ENCODE data around the gene NFE2. TPM values are rescaled to one million over a fixed set of nuclear protein-coding genes. Genes with fewer than 3 reads are reported as not detected.
"Not testable (repeated sequence)": the region's sequence is repeated elsewhere in the genome, so short reads cannot be mapped to it uniquely, and the experiment has no call there.

Gene NFE2
- total and polyA plus RNA-seq, 3 experiments from 2014 or later = not detected

GRCh38 chr12:54337280-54337842 lies 36.5 kb upstream of the NFE2 start:
- no peak for DNase-seq
- Histone ChIP-seq H3K9me3 (ENCODE audit: low read length) (no peaks in the 10 kb centered on the region), H3K27ac (ENCODE audit: low read depth, low read length) (peak overlapping the region; percentile 28), H3K4me1 (ENCODE audit: insufficient read depth, low read length) (peaks cover 11% of the 10 kb centered on the region), H3K36me3 (ENCODE audit: insufficient read depth, low read length) (peaks cover 21% of the 10 kb centered on the region), H3K4me3 (ENCODE audit: low read length) (no peak overlapping the region), H3K27me3 (ENCODE audit: insufficient read depth, low read length, poor library complexity, severe bottlenecking) (no peaks in the 10 kb centered on the region)
- H3K27ac Mint-ChIP-seq = peak overlapping the region in 2 of 8 donors; percentile 5 to 53
- no peaks in the 10 kb centered on the region for H3K9me3 Mint-ChIP-seq
- ChIA-PET CTCF (interaction anchor here (0.9 to 6.5 kb wide), 7 partner anchors 9 to 86 kb away, joined by 3 to 48 read pairs (median 4); partner anchors contain the start of gene COPZ1), POLR2A (interaction anchor here (1.2 kb wide), 1 partner anchor 13 kb away, joined by 3 read pairs; no protein-coding TSS in a partner anchor)
- H3K4me1 Mint-ChIP-seq = peaks cover 20 to 52% (median 50%) of the 10 kb centered on the region in 3 donors
- H3K36me3 Mint-ChIP-seq = peaks cover 0 to 48% (median 9%) of the 10 kb centered on the region in 3 donors
- H3K27me3 Mint-ChIP-seq = no peaks in the 10 kb centered on the region
- no peak overlapping the region for H3K4me3 Mint-ChIP-seq

DNA sequence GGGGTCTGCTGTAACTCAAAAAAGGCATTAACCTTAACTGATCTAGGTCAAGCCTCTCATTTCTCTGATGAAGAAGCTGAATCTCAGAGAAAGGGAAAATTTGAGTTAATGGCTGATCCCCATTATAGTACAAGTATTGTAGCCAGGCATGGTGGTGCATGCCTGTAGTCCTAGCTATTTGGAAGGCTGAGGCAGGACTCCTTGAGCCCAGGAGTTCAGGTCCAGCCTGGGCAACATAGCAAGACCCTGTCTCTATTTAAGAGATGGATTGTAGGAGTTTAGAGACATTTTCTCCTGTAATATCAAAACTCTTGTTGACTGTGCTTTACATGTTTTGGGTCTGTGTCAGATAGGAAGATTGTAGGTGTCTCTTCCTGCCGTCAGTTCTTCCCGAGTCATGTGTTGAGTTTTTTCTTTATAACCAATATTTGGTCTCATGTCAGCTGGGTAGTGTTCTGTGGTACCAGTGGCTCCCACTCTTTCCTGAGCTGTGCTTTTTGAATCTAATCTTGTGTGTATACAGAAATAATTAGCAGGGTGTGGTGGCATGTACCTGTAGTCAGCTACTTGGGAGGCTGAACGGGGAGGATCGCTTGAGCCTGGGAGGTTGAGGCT lies 32.7 kb upstream of the NFE2 start:
- no peak overlapping the region for H3K4me3 Mint-ChIP-seq
- CTCF ChIA-PET = interaction anchor here (1.3 to 6.5 kb wide), 8 partner anchors 8 to 114 kb away, joined by 3 to 48 read pairs (median 4); partner anchors contain the start of gene COPZ1
- peaks cover 0 to 32% (median under 1%) of the 10 kb centered on the region in 3 donors for H3K36me3 Mint-ChIP-seq
- peak overlapping the region in 4 of 8 donors; percentile 3 to 70 (median 39) for H3K27ac Mint-ChIP-seq
- Histone ChIP-seq H3K27ac (ENCODE audit: low read depth, low read length) (no peak overlapping the region), H3K4me3 (ENCODE audit: low read length) (no peak overlapping the region), H3K4me1 (ENCODE audit: insufficient read depth, low read length) (peaks cover 46% of the 10 kb centered on the region), H3K27me3 (ENCODE audit: insufficient read depth, low read length, poor library complexity, severe bottlenecking) (no peaks in the 10 kb centered on the region), H3K36me3 (ENCODE audit: insufficient read depth, low read length) (no peaks in the 10 kb centered on the region), H3K9me3 (ENCODE audit: low read length) (no peaks in the 10 kb centered on the region)
- POLR2A ChIA-PET = no interaction called here
- no peaks in the 10 kb centered on the region for H3K27me3 Mint-ChIP-seq
- peaks cover 39 to 67% (median 58%) of the 10 kb centered on the region in 3 donors for H3K4me1 Mint-ChIP-seq
- no peak for DNase-seq
- H3K9me3 Mint-ChIP-seq = no peaks in the 10 kb centered on the region

DNA sequence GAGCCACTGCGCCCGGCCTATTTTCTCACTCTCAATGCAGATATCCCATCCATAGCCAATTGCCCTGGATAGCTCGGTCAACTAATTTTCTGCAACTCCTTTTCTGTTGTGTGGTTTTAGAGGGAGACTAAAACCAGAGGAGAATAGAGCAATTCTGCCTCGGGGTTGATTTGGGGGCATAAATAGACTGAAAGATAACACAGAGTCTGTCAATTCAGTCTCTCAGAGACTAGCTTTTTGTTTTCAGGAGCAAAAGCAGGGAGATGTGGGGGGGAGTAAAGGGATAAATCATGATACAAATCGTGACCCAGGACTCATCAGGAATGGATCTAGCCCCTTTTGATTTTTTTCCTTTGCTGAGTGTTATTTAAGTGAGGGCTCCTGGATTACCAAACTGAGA lies 30.6 kb upstream of the NFE2 start:
- POLR2A ChIA-PET = no interaction called here
- Histone ChIP-seq H3K27me3 (ENCODE audit: insufficient read depth, low read length, poor library complexity, severe bottlenecking) (no peaks in the 10 kb centered on the region), H3K4me3 (ENCODE audit: low read length) (no peak overlapping the region), H3K9me3 (ENCODE audit: low read length) (no peaks in the 10 kb centered on the region), H3K36me3 (ENCODE audit: insufficient read depth, low read length) (no peaks in the 10 kb centered on the region), H3K27ac (ENCODE audit: low read depth, low read length) (no peak overlapping the region), H3K4me1 (ENCODE audit: insufficient read depth, low read length) (peaks cover 52% of the 10 kb centered on the region)
- CTCF ChIA-PET = interaction anchor here (1.6 kb wide), 1 partner anchor 36 kb away, joined by 3 read pairs; no protein-coding TSS in a partner anchor
- Mint-ChIP-seq H3K27ac (peak overlapping the region in 7 of 8 donors; percentile 55 to 95 (median 70)), H3K4me3 (peak overlapping the region in 3 of 7 donors; percentile 14 to 27 (median 20)), H3K36me3 (peaks cover 0 to 29% (median 2%) of the 10 kb centered on the region in 3 donors), H3K4me1 (peaks cover 42 to 62% (median 51%) of the 10 kb centered on the region in 3 donors), H3K9me3 (no peaks in the 10 kb centered on the region), H3K27me3 (no peaks in the 10 kb centered on the region)
- no peak for DNase-seq

- Mint-ChIP-seq H3K27ac (peak overlapping the region; percentile 41 to 83 (median 76)), H3K4me3 (peak overlapping the region in 4 of 7 donors; percentile 12 to 61 (median 25)), H3K9me3 (no peaks in the 10 kb centered on the region), H3K36me3 (peaks cover 0 to 28% (median 2%) of the 10 kb centered on the region in 3 donors), H3K27me3 (no peaks in the 10 kb centered on the region), H3K4me1 (peaks cover 45 to 64% (median 52%) of the 10 kb centered on the region in 3 donors)
- no peaks in the 10 kb centered on the region for H3K27me3 ChIP-seq (ENCODE audit: insufficient read depth, low read length, poor library complexity, severe bottlenecking)
- CTCF ChIA-PET = interaction anchor here (1.6 kb wide), 1 partner anchor 35 kb away, joined by 3 read pairs; no protein-coding TSS in a partner anchor
- no peaks in the 10 kb centered on the region for H3K9me3 ChIP-seq (ENCODE audit: low read length)
- peaks cover 54% of the 10 kb centered on the region for H3K4me1 ChIP-seq (ENCODE audit: insufficient read depth, low read length)
- H3K27ac ChIP-seq (ENCODE audit: low read depth, low read length) = no peak overlapping the region
- H3K4me3 ChIP-seq (ENCODE audit: low read length) = no peak overlapping the region
- POLR2A ChIA-PET = no interaction called here
- H3K36me3 ChIP-seq (ENCODE audit: insufficient read depth, low read length) = no peaks in the 10 kb centered on the region
- no peak for DNase-seq
Measured at GRCh38 chr12:54330442-54330841, 29.6 kb upstream of the NFE2 start.

- H3K27me3 ChIP-seq (ENCODE audit: insufficient read depth, low read length, poor library complexity, severe bottlenecking) = no peaks in the 10 kb centered on the region
- H3K4me1 ChIP-seq (ENCODE audit: insufficient read depth, low read length) = peaks cover 54% of the 10 kb centered on the region
- H3K36me3 ChIP-seq (ENCODE audit: insufficient read depth, low read length) = no peaks in the 10 kb centered on the region
- CTCF ChIA-PET = interaction anchor here (1.6 to 2.0 kb wide), 2 partner anchors 7 to 35 kb away, joined by 3 to 6 read pairs; no protein-coding TSS in a partner anchor
- no peak overlapping the region for H3K27ac ChIP-seq (ENCODE audit: low read depth, low read length)
- Mint-ChIP-seq H3K4me1 (peaks cover 51 to 70% (median 58%) of the 10 kb centered on the region in 3 donors), H3K36me3 (peaks cover 3 to 33% (median 3%) of the 10 kb centered on the region in 3 donors), H3K4me3 (peak overlapping the region in 1 of 7 donors; percentile 19), H3K27ac (peak overlapping the region in 6 of 8 donors; percentile 42 to 76 (median 58)), H3K9me3 (no peaks in the 10 kb centered on the region), H3K27me3 (no peaks in the 10 kb centered on the region)
- POLR2A ChIA-PET = no interaction called here
- no peaks in the 10 kb centered on the region for H3K9me3 ChIP-seq (ENCODE audit: low read length)
- DNase-seq = no peak
- no peak overlapping the region for H3K4me3 ChIP-seq (ENCODE audit: low read length)
Measured at GRCh38 chr12:54329759-54330158, 28.9 kb upstream of the NFE2 start.

GRCh38 chr12:54328595-54329337 lies 28.0 kb upstream of the NFE2 start:
- ChIA-PET POLR2A (no interaction called here), CTCF (interaction anchor here (0.7 to 2.0 kb wide), 3 partner anchors 8 to 39 kb away, joined by 3 to 6 read pairs (median 4); no protein-coding TSS in a partner anchor)
- Histone ChIP-seq H3K9me3 (ENCODE audit: low read length) (no peaks in the 10 kb centered on the region), H3K27me3 (ENCODE audit: insufficient read depth, low read length, poor library complexity, severe bottlenecking) (no peaks in the 10 kb centered on the region), H3K27ac (ENCODE audit: low read depth, low read length) (no peak overlapping the region), H3K4me1 (ENCODE audit: insufficient read depth, low read length) (peaks cover 60% of the 10 kb centered on the region), H3K36me3 (ENCODE audit: insufficient read depth, low read length) (no peaks in the 10 kb centered on the region), H3K4me3 (ENCODE audit: low read length) (no peak overlapping the region)
- Mint-ChIP-seq H3K4me1 (peaks cover 55 to 72% (median 64%) of the 10 kb centered on the region in 3 donors), H3K9me3 (no peaks in the 10 kb centered on the region), H3K27me3 (no peaks in the 10 kb centered on the region), H3K36me3 (peaks cover 3 to 33% (median 3%) of the 10 kb centered on the region in 3 donors), H3K4me3 (peak overlapping the region in 1 of 7 donors; percentile 85), H3K27ac (peak overlapping the region in 7 of 8 donors; percentile 17 to 87 (median 55))
- DNase-seq = no peak

- peaks cover 33% of the 10 kb centered on the region for H3K4me1 ChIP-seq (ENCODE audit: insufficient read depth, low read length)
- H3K9me3 ChIP-seq (ENCODE audit: low read length); H3K27me3 Mint-ChIP-seq; H3K27me3 ChIP-seq (ENCODE audit: insufficient read depth, low read length, poor library complexity, severe bottlenecking); DNase-seq; H3K36me3 ChIP-seq (ENCODE audit: insufficient read depth, low read length); H3K9me3 Mint-ChIP-seq: not testable (repeated sequence)
- ChIA-PET CTCF (interaction anchor here (0.6 to 3.6 kb wide), 21 partner anchors 10 to 148 kb away, joined by 3 to 37 read pairs (median 5); partner anchors contain the start of genes CBX5, GTSF1, HNRNPA1 and NFE2), POLR2A (interaction anchor here (0.7 to 1.9 kb wide), 7 partner anchors 9 to 109 kb away, joined by 3 to 20 read pairs (median 4); partner anchors contain the start of genes CBX5 and HNRNPA1)
- Mint-ChIP-seq H3K27ac (peak overlapping the region; percentile 92 to 100 (median 98)), H3K4me1 (peaks cover 39 to 49% (median 44%) of the 10 kb centered on the region in 3 donors), H3K4me3 (peak overlapping the region; percentile 93 to 100 (median 98)), H3K36me3 (peaks cover 3 to 23% (median 3%) of the 10 kb centered on the region in 3 donors)
- peak overlapping the region; percentile 97 for H3K4me3 ChIP-seq (ENCODE audit: low read length)
- peak overlapping the region; percentile 94 for H3K27ac ChIP-seq (ENCODE audit: low read depth, low read length)
Measured at GRCh38 chr12:54325442-54326109, 24.8 kb upstream of the NFE2 start.

Data from CD8-positive, alpha-beta memory T cell (primary cell).